ENCODE measurements around the gene NEK2. TPM values are rescaled to one million over a fixed set of nuclear protein-coding genes. Genes with fewer than 3 reads are reported as not detected.

NEK2 gene
- total and polyA plus RNA-seq, 2 of the 13 experiments (the other 11 are each of a cell fraction or from before 2014, with no cell fraction given): 10.9 to 40.8 TPM

- TF ChIP-seq NFE2L2 (IDR thresholded peaks at IDR 0.05; ENCODE audit: low read length) (no peak), ZNF496 (CRISPR knock-in tag; IDR thresholded peaks at IDR 0.05; ENCODE audit: insufficient replicate concordance) (no peak), THAP11 (CRISPR knock-in tag; IDR thresholded peaks at IDR 0.05) (no peak), GMEB1 (CRISPR knock-in tag; IDR thresholded peaks at IDR 0.05; ENCODE audit: borderline replicate concordance) (no peak), RAD21 (CRISPR knock-in tag; IDR thresholded peaks at IDR 0.05) (no peak), ZNF318 (CRISPR knock-in tag; IDR thresholded peaks at IDR 0.05) (no peak), SRSF1 (optimal IDR thresholded peaks at IDR 0.05; ENCODE audit: low read depth, low read length) (no peak), HNRNPUL1 (IDR thresholded peaks at IDR 0.05; ENCODE audit: low read depth, low read length) (no peak), ZGPAT (CRISPR knock-in tag; IDR thresholded peaks at IDR 0.05) (peak; percentile 76), ZIK1 (CRISPR knock-in tag; IDR thresholded peaks at IDR 0.05; ENCODE audit: borderline replicate concordance, low read depth) (no peak), MAFK (conservative IDR thresholded peaks at IDR 0.05 in 1 of 2, IDR thresholded peaks at IDR 0.05 in 1 of 2; ENCODE audit: low read length in 2 of 2) (peak; percentile 92 to 97), MTA1 (CRISPR knock-in tag; IDR thresholded peaks at IDR 0.05; ENCODE audit: borderline replicate concordance) (no peak), JUNB (CRISPR knock-in tag; IDR thresholded peaks at IDR 0.05; ENCODE audit: borderline replicate concordance) (no peak), ZNF180 (CRISPR knock-in tag; IDR thresholded peaks at IDR 0.05; ENCODE audit: borderline replicate concordance, low read depth) (no peak), ZNF34 (CRISPR knock-in tag; IDR thresholded peaks at IDR 0.05; ENCODE audit: borderline replicate concordance) (no peak; the same call in 1 of the 2 replicates), ZNF276 (CRISPR knock-in tag; IDR thresholded peaks at IDR 0.05; ENCODE audit: low read depth) (no peak), NR1H2 (CRISPR knock-in tag; IDR thresholded peaks at IDR 0.05; ENCODE audit: borderline replicate concordance, low read depth) (no peak)
Measured at GRCh38 chr1:211648336-211648735, 27.1 kb downstream of the NEK2 start (continued).

Measured in HepG2 (cell line).